ENCODE data around the gene ARHGAP25. TPM values are rescaled to one million over a fixed set of nuclear protein-coding genes. Genes with fewer than 3 reads are reported as not detected.

Gene ARHGAP25
- 10 to 100 TPM; 13.2 to 36.1 (median 26.3) TPM for total RNA-seq

- peak in 1 of 2 donors; percentile 66 for ATAC-seq (ENCODE audit: low FRiP score in 2 of 2)
- Histone ChIP-seq H3K27ac (peak within 1 kb of the TSS; percentile 68 to 82 (median 77)), H3K36me3 (no peaks in the 10 kb centered on the region), H3K4me3 (peak within 1 kb of the TSS in 3 of 4 donors; percentile 25 to 41 (median 39)), H3K27me3 (no peaks in the 10 kb centered on the region), H3K4me1 (peaks cover 2 to 14% (median 11%) of the 10 kb centered on the region in 4 donors), H3K9me3 (no peaks in the 10 kb centered on the region)
- WGBS, 2 donors, result 63 to 64% methylated on average over 12 of the region's 12 CpGs
- no peak for TF ChIP-seq EP300 (IDR thresholded peaks at IDR 0.05)
- no peak for TF ChIP-seq POLR2AphosphoS5 (IDR thresholded peaks at IDR 0.05)
- peak in 2 of 4 donors; percentile 10 to 69 for TF ChIP-seq POLR2A (IDR thresholded peaks at IDR 0.05)
- no peak for TF ChIP-seq CTCF (IDR thresholded peaks at IDR 0.05)
- DNase-seq, result no peak
These were observed at the start of gene ARHGAP25 for GRCh38 chr2:68734688-68735525. Gene ARHGAP25, plus strand, starts transcription at chr2:68734811. Its CDS starts 389 bp downstream, at chr2:68735200.

GRCh38 chr2:68686178-68686577 is 48.4 kb upstream of the ARHGAP25 start:
- Histone ChIP-seq H3K36me3 (no peaks in the 10 kb centered on the region), H3K4me1 (no peaks in the 10 kb centered on the region), H3K4me3 (no peak overlapping the region), H3K9me3 (no peaks in the 10 kb centered on the region), H3K27ac (no peak overlapping the region), H3K27me3 (no peaks in the 10 kb centered on the region)
- 88 to 90% methylated on average over 5 of the region's 5 CpGs for WGBS, 2 donors
- ATAC-seq (ENCODE audit: low FRiP score in 2 of 2) (no peak), DNase-seq (no peak)
- no peak for TF ChIP-seq EP300 (IDR thresholded peaks at IDR 0.05)
- no peak for TF ChIP-seq POLR2A (IDR thresholded peaks at IDR 0.05)
- TF ChIP-seq POLR2AphosphoS5 (IDR thresholded peaks at IDR 0.05), result no peak
- no peak for TF ChIP-seq CTCF (IDR thresholded peaks at IDR 0.05)

GRCh38 chr2:68687018-68687417 is 47.6 kb upstream of the ARHGAP25 start:
- no peak for DNase-seq
- no peaks in the 10 kb centered on the region for H3K4me1 ChIP-seq
- no peak overlapping the region for H3K4me3 ChIP-seq
- no peak for ATAC-seq (ENCODE audit: low FRiP score in 2 of 2)
- no peak overlapping the region for H3K27ac ChIP-seq
- WGBS, 2 donors, result 85 to 93% methylated on average over 1 of the region's 1 CpG
- no peaks in the 10 kb centered on the region for H3K27me3 ChIP-seq
- H3K9me3 ChIP-seq, result no peaks in the 10 kb centered on the region
- H3K36me3 ChIP-seq, result no peaks in the 10 kb centered on the region
- TF ChIP-seq CTCF (IDR thresholded peaks at IDR 0.05), result no peak
- no peak for TF ChIP-seq POLR2AphosphoS5 (IDR thresholded peaks at IDR 0.05)
- TF ChIP-seq POLR2A (IDR thresholded peaks at IDR 0.05), result no peak
- no peak for TF ChIP-seq EP300 (IDR thresholded peaks at IDR 0.05)

- peak overlapping the region in 1 of 4 donors; percentile 67 for H3K27ac ChIP-seq
- ATAC-seq (ENCODE audit: low FRiP score in 2 of 2) (peak in 1 of 2 donors; percentile 68), DNase-seq (peak in 1 of 2 donors; percentile 21)
These were observed 44.8 kb upstream of the ARHGAP25 start for GRCh38 chr2:68689553-68690537.

More at GRCh38 chr2:68689553-68690537, 44.8 kb upstream of the ARHGAP25 start:
- no peaks in the 10 kb centered on the region for H3K9me3 ChIP-seq
- TF ChIP-seq POLR2A (IDR thresholded peaks at IDR 0.05), result no peak
- no peak for TF ChIP-seq CTCF (IDR thresholded peaks at IDR 0.05)
- no peak for TF ChIP-seq EP300 (IDR thresholded peaks at IDR 0.05)
- TF ChIP-seq POLR2AphosphoS5 (IDR thresholded peaks at IDR 0.05), result no peak
- no peak overlapping the region for H3K4me3 ChIP-seq
- WGBS, 2 donors, result 57 to 63% methylated on average over 7 of the region's 7 CpGs
- no peaks in the 10 kb centered on the region for H3K4me1 ChIP-seq
- no peaks in the 10 kb centered on the region for H3K27me3 ChIP-seq
- no peaks in the 10 kb centered on the region for H3K36me3 ChIP-seq

All from upper lobe of left lung (tissue), 6 donors.